ENCODE results near the gene RXRA.

- TF ChIP-seq, protein P1, sequence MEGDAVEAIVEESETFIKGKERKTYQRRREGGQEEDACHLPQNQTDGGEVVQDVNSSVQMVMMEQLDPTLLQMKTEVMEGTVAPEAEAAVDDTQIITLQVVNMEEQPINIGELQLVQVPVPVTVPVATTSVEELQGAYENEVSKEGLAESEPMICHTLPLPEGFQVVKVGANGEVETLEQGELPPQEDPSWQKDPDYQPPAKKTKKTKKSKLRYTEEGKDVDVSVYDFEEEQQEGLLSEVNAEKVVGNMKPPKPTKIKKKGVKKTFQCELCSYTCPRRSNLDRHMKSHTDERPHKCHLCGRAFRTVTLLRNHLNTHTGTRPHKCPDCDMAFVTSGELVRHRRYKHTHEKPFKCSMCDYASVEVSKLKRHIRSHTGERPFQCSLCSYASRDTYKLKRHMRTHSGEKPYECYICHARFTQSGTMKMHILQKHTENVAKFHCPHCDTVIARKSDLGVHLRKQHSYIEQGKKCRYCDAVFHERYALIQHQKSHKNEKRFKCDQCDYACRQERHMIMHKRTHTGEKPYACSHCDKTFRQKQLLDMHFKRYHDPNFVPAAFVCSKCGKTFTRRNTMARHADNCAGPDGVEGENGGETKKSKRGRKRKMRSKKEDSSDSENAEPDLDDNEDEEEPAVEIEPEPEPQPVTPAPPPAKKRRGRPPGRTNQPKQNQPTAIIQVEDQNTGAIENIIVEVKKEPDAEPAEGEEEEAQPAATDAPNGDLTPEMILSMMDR (IDR thresholded peaks at IDR 0.05) = no peak
- TF ChIP-seq EZH2 (IDR thresholded peaks at IDR 0.05; ENCODE audit: borderline replicate concordance, insufficient read depth, low read depth, low read length, poor library complexity, severe bottlenecking) = no peak
Observed at GRCh38 chr9:134316449-134317160, 9.7 kb upstream of the RXRA start.
